Measurements from ENCODE around the gene EIF3B. TPM values are rescaled to one million over a fixed set of nuclear protein-coding genes. Genes with fewer than 3 reads are reported as not detected.

Gene EIF3B
- total and polyA plus RNA-seq, 9 of the 15 experiments (the other 6 are each of a cell fraction or from before 2014, with no cell fraction given): 25.9 to 494 (median 357) TPM

GRCh38 chr7:2409745-2410414 lies 55.3 kb downstream of the EIF3B start (continued):
- peak; percentile 74 for TF ChIP-seq MEIS2 (IDR thresholded peaks at IDR 0.05; ENCODE audit: partially characterized antibody)
- peak in 1 of 3 experiments; percentile 38 for TF ChIP-seq YY1 (IDR thresholded peaks at IDR 0.05; ENCODE audit: borderline replicate concordance in 1 of 3, control insufficient read depth in 1 of 3, extremely low read depth in 1 of 3, insufficient read depth in 3 of 3, insufficient read length in 1 of 3, insufficient replicate concordance in 2 of 3, low read depth in 1 of 3, low read length in 2 of 3)
- TF ChIP-seq ZNF263 (CRISPR knock-in tag; IDR thresholded peaks at IDR 0.05; ENCODE audit: borderline replicate concordance): 0 out of 2 replicates have a peak, but pooled peaks have one; percentile 28
- 0 out of 4 replicates have a peak, but pooled peaks of 1 of the 2 experiments have one; percentile 16 for TF ChIP-seq MAZ (CRISPR knock-in tag; conservative IDR thresholded peaks at IDR 0.05 in 1 of 2, IDR thresholded peaks at IDR 0.05 in 1 of 2)
- 0 out of 2 replicates have a peak, but pooled peaks have one; percentile 46 for TF ChIP-seq CTBP1 (IDR thresholded peaks at IDR 0.05; ENCODE audit: borderline replicate concordance)
- no peak for TF ChIP-seq ZNF583 (CRISPR knock-in tag; IDR thresholded peaks at IDR 0.05)
- TF ChIP-seq ZNF384 (IDR thresholded peaks at IDR 0.05; ENCODE audit: low read depth, low read length): peak; percentile 89
- peak in 1 of 2 experiments; percentile 52; a peak in 1 of 4 replicates for TF ChIP-seq RCOR1 (IDR thresholded peaks at IDR 0.05; ENCODE audit: borderline replicate concordance in 1 of 2, low read depth in 2 of 2, low read length in 2 of 2)
- TF ChIP-seq ZFX (CRISPR knock-in tag; IDR thresholded peaks at IDR 0.05): peak; percentile 36; the same call in 1 of the 2 replicates
- TF ChIP-seq NBN (IDR thresholded peaks at IDR 0.05; ENCODE audit: low read depth): peak; percentile 21; the same call in 1 of the 2 replicates
- TF ChIP-seq GATA2 (CRISPR knock-in tag; IDR thresholded peaks at IDR 0.05): peak; percentile 29; the same call in 1 of the 2 replicates
- TF ChIP-seq ZNF766 (CRISPR knock-in tag; conservative IDR thresholded peaks at IDR 0.05): 0 out of 2 replicates have a peak, but pooled peaks have one; percentile 49
- TF ChIP-seq CREM (IDR thresholded peaks at IDR 0.05; ENCODE audit: low read depth): peak; percentile 18; the same call in 1 of the 2 replicates
- TF ChIP-seq CEBPB (tag; IDR thresholded peaks at IDR 0.05): peak; percentile 72
- TF ChIP-seq RBM34 (IDR thresholded peaks at IDR 0.05; ENCODE audit: borderline replicate concordance, insufficient read depth, low read length): no peak
- 0 out of 2 replicates have a peak, but pooled peaks have one; percentile 30 for TF ChIP-seq ETV1 (tag; conservative IDR thresholded peaks at IDR 0.05; ENCODE audit: low read depth)
- TF ChIP-seq CEBPG (CRISPR knock-in tag; IDR thresholded peaks at IDR 0.05): no peak
- peak; percentile 45 to 60 for TF ChIP-seq CEBPG (tag; conservative IDR thresholded peaks at IDR 0.05 in 1 of 2, IDR thresholded peaks at IDR 0.05 in 1 of 2)
- TF ChIP-seq SOX6 (IDR thresholded peaks at IDR 0.05): peak; percentile 74

All from K562 (cell line).